DMS153 treated with DMSO at 0.1 percent for 48 hours (cell line): ENCODE results near the gene RHEB.

Source experiments
- DNase-seq: peaks from one replicate; lab custom pipeline; 2025; ENCODE audit not compliant: unreplicated experiment; lab: John Stamatoyannopoulos, UW

The RHEB gene

DNA sequence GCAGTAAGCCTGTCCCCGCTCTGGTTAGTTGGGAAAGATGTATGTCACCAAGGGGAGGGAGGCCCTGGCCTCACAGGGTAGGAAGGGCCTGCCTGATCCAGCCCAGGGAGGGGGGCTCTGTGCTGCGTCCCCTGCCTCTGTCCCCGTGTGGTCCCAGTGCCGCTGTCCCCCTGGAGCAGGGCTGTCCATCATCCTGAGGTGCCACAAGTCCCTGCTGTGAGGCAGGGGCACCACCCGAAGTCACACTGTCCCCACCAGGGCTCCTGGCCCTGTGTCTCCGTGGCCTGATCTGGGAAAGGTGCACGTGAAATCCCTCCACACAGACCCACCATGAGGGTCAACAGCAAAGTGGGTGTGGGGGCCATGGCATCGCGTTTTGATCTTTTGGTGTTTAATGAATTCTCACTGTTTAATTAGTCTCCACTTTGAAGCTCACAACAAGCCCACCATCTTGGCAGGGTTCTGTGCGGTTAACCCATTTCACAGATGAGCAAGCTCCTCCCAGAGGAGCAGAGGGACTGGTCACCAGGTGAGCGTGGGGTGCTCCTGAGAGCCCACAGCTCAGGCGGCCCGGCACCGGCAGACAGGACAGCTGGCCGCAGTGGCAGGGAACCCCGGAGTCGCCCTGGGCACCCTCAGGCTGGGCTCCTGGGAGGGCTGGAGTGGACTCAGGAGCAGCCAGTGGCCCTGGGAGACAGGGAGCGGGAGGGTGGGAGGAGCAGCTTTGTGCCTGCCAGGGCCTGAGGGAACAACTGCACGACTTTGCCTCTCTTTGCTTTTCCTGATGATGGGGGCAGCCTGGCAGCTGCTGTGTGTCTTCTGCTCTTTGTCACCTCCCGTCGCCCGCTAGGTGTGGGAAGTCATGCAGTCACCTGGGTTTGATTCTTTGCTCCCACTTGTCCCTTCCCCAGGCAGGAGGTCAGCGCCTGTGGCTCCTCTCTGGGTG, 67.8 kb downstream of the RHEB start:
- DNase-seq: no peak

DNA sequence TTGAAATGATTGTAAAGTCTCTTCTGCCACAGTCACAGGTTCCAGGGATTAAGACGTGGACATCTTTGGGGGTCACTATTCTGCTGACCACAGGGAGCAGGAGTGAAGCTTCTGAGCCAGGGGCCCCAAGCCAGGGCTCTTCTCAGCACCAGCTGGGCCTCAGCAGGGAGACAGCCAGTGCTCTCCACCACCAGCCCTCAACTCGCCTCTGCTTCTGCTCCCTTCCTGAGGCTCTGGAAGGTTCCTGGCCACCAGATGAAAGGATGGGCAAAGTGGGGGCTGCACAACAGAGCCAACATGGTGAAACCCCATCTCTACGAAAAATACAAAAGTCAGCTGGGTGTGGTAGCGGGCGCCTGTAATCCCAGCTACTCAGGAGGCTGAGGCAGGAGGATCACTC, 68.5 kb downstream of the RHEB start:
- no peak for DNase-seq

DNA sequence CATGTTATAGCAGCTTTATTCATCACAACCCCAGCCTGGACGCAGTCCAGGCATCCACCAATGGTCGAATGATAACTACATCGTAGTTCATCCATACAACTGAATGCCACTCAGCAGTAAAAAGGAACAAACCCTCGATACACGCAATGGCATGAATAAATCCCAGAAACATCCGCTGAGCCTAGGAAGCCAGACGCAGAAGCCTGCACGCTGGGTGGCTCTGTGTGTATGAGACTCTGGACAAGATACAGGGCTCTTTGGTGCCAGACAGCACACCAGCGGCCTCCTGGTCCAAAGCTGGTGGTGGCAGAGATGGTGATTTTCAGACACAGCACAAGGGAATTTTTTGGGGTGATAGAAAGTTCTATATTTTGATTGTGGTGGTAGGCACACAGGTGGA, 69.7 kb downstream of the RHEB start:
- DNase-seq: no peak

DNA sequence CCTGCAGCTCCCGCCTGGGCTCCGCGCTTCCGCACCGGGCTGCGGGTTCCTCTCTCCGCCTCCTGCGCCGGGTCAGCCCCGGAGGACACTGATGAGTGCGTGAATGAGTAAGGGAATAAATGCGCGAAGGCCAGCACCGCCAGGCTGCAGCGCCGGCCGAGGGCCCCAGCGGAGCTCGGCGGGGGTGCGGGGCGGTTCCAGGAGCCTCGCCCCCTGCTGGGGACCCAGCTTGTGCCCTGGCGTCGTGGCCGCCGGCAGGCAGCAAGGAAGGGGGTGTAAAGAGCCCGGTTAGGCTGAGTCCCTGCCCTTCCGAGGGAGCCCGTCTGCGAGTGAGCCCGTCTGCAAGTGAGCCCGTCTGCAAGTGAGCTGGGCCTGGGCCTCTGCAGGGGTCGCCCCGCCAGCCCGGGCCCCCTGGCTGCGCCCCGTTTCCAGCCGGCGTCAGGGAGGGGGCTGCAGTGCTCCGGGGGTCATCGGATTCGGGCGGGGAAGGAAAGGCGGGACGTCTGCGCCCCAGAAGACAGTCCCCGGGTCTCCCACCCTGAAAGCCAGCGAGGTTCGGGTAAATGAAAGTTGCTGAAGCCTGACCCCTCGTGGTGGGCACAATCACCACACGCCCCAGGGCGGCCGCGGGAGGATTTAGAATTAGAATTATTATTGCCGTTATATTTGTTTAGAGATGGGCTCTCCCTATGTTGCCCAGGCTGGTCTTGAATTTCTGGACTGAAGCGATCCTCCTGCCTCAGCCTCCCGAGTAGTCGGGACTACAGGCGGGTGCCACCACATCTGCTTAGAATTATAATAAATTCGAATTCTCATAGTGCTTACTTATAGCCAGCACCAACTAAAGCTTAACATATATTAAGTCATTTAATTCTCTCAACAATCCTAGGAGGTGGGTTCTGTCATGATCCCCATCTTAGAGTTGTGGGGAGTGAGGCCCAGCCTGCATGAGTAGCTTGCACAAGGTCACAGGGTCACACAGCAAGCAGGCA, 71.1 kb downstream of the RHEB start:
- no peak for DNase-seq

DNA sequence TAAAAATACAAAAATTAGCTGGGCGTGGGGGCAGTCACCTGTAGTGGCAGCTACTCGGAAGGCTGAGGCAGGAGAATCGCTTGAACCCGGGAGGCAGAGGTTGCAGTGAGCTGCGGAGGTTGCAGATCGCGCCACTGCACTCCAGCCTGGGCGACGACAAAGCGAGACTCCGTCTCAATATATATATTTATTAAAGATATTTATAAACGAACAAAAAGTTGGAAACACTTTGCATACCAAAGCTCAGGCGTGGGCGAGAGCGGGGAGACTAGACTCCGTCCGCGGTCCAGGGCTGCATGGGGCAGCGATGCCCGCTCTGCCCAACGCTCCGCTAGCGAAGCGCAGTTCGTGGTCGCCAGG, 71.8 kb downstream of the RHEB start:
- no peak for DNase-seq

DNA sequence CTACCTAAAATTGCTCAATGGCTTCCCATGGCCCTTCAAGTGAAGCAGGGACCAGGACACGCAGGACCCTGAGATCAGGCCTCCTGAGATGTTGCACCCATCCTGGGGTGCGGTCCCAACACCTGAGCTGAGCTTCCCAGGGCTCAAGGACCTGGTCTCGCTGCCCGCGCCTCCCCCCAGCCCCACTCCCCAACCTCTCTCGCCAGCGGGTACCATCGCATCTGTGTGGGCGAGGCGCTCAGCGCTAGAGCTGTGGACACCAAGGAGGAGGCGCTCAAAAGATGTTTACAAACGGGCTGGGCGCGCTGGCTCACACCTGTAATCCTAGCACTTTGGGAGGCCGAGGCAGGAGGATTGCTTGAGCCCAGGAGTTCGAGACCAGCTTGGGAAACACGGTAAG, 72.4 kb downstream of the RHEB start:
- DNase-seq: no peak

DNA sequence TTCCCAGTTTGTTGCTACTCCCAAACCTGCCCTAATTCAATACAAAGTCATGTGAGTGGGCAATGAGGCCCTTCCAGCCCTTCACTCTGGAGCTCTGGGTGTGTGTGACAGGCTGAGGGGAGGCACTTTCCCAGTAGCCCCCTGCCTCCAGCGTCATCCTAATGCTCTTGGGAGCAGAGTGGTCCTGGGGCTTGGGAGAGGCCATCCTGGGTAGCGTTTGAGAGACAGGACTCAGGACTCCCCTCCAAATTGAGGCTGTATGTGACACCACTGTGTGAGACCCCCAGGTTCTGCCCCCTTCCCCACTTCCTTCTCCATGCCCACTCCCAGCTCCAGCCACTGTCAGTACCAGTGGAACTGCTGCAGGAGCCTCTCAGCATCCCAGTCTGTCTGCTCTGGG, 73.3 kb downstream of the RHEB start:
- no peak for DNase-seq

DNA sequence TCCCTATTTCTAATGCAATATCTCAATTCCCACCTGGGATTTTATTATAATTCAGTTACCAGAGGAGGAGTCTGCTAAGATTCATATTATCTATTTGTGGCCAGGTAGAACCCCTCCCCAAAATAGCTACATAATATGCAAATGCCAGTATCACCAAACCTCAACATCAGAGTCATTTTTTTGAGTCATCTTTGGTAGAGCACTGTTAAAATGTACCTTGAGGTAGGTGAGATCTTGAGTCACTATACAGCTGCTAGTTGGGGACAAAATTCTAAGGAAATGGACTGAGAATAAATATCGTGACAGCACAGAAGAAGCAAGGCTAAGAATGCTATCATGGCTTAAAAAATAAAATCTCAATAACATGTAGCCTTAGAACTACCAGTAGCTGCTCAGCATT, 75.1 kb downstream of the RHEB start:
- no peak for DNase-seq

DNA sequence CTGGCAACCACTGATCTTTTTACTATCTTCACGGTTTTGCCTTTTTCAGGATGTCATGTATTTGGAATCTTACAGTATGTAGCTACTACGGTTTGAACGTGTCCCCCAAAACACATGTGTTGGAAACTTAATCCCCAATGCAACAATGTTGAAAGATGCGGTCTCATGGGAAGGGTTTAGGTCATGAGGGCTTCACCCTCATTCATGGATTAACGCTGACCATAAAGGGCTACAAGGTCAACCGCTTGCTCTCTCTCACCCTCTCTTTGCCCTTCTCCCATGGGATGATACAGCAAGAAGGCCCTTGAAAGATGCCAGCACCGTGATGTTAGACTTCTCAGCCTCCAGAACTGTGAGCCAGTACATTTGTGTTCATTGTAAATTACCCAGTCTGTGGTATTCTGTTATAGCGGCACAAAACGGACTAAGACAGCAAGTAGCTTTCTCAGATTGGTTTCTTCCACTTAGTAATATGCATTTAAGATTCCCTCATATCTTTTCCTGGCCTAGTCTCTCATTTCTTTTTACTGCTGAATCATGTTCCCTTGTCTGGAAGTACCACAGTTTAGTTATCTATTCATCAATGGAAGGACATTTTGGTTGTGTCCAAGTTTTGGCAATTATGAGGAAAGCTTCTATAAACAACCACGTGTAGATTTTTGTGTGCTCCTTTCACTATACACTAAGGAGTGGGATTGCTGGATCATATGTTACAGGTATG, 76.8 kb downstream of the RHEB start:
- no peak for DNase-seq

DNA sequence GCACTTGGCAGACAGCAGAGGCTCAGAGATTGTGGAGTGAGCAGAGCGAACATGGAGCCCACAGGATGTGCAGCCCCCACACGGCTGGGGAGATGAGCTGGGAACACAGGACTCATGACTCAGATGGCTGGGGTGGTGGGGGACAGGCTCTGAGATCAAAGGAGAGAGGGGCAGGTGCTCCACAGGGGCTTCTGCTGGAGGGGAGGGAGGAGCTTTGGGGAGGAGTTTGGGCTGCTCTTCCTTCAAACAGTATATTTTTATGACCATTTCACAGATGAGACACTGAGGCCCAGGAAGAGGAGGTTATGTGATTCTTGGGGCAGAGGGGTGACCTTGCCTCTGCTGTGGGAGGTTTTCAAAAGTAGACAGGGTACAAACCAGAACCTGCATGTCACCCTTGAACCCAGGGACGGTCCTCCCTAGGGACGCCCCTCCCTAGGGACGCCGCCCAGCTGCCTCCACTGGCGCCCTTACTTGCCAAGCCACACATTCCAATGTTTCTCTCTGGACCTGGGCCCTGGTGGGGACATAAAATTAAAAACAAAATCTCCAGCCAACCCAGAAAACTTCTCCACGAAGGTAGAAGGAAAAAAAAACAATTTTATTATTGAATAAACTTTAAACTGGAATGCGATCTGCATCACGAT, 78.8 kb downstream of the RHEB start:
- DNase-seq: no peak

DNA sequence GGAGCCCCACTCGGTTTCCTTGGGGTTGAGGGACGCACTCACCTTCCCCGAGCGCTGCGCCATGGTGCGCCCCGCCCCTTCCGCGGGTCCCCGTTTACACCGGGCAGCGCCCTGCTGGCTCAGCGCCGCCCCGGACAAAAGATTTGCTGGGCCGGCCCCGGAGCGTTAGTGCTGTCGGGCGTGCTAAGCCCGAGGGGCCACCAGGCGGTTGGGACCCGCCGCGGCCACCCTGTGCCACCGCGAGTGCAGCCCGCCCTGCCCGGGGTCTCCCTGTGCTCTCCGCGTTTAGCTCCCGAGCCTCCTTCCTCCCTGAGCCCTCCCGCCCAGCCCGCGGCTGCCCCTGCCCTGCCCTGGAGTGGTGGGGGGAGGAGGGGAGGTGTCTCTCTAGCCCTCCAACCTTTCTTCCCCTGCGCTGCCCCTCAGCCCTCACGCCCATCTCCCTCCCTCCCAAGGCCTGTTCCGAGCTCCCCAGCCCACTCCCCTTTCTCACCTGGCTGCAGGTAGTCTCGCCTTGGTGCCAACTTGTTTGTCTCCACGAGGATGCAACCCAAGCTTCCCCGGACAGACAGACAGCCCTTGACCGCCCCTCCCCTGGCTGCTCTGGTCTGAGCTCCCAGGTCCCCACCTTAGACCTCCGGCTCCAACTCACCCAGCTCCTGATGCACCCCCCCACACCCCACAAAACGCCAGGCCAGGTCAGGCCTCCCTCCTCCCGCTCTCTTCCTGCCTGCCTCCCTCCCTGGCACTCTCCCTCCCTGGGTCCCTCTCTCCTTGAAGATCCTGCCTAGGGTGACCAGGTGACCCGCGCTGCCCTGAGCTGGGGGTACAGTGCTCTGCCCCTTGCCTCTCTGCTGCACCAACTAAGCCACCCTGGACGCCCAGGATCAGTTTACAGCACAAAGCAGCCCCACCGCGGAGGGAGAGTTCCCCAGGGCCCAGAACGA, 79.6 kb downstream of the RHEB start, which contains the start of gene CRYGN:
TSS of gene CRYGN (minus strand) at position 287 of the 944 bp plus-strand sequence. CDS start at position 63, 224 bp downstream.
- DNase-seq: no peak

DNA sequence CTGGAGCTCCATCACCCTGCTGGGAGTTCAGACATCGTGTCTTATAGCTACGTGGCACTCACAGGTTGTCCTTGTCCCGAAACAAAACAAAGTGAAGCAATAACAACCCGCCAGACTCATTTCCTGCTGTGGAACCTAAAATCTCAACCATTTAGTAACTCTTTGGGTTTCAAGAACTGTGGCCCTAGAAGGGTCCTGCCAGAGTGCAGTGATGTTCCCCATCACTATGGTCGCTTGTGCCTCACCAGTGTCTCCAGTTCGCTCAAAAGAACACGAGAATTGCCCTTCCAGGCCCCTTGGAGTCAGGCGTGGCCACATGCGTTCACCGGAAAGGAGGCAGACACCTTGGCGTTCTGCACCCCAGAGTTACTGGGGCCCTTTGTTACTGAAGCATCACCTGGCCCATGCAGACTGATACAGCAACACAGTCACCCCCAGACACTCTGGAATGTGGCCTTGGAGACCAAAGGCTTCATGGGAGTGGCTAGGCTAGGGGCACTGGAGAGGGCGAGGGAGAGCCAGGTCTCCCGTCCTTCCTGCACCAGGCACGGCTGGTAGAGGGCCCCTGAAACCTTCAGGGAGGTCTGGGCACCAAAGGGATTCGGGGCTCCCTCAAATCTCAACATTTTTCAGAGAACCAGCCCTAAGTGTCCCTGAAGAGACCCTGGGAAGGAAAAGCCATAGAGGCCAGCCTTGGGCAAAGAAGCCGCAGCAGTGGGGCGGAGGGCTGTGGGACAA, 80.7 kb downstream of the RHEB start:
- DNase-seq: no peak

DNA sequence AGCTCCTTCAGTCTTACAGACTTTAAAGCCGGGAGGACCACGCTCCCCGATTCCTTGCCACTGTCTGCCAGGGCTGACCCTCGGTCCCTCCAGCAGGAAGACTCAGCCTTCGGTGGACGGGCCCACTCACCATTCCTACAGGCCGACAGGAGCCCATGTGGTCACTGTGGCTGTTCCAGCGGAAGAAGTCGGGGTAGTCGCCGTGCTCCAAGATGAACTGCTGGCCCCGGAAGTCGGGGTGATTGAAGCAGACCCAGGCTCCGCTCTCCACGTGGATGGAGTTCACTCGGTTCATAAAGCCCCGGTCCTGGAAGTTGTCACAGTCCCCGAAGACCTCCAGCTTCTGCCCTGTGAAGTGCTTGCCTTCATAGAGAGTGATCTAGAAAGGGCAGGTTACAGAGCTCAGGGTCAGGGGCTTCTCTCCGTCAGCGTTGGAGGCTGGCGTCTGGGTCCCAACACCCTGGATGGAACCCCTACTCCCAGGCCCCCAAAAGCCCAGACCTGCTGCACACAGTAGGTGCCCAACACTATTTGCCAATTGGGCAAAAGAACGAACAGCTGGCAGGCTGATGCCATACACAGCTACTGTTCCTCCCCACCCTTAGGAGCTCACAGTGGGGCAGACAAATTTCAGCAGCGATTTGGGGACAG, 81.7 kb downstream of the RHEB start:
- no peak for DNase-seq

DNA sequence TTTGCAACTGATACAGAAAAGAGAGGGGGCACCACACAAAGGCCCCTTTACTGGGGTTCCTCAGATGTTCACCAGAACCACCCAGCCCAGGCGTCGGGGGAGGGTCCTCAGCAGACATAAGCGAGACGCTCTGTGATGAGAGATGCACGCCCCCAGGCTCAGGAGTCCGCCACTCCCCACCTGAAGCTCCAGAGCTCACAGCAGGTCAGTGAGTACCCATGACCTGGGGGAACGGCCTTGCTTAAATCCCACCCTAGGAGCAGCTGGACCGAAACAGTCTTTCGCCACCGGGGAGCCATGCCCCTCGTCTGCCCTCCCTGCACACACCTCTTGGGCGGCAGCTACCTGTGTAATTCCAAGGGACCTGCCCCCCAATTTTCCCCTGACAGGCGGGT, 82.5 kb downstream of the RHEB start:
- no peak for DNase-seq

DNA sequence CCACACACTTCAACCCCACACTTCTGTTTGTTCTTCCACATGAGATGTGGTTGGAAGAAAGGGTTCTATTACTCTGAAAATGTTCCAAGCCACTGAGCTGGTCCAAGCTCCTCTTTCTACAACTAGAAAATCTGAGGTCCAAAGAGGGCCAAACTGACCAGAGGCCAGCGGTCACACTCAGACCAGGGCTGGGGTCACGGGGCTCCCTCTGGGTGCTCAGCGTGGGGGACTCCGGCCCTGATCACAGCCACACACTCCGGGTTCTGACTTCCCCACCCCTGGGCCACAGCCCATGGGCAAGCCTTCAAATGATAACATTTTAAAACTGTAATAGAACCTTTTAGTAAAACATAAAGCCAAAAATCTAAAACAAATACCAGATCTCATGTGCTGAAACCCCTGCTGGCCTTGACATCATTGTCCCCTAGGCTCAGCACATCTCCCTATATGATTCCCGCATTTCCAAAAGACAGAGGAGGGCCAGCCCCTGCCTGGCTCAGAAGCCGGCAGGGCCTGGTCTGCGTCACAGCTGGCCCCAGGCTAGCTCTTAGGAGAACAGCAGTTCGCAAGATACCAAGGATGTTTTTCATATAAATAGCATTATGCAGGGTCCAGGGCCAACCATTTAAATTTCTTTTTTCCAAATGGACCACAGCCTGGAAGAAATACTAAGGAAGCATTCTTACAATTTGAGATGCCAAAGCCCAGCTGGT, 83.1 kb downstream of the RHEB start:
- DNase-seq: no peak

DNA sequence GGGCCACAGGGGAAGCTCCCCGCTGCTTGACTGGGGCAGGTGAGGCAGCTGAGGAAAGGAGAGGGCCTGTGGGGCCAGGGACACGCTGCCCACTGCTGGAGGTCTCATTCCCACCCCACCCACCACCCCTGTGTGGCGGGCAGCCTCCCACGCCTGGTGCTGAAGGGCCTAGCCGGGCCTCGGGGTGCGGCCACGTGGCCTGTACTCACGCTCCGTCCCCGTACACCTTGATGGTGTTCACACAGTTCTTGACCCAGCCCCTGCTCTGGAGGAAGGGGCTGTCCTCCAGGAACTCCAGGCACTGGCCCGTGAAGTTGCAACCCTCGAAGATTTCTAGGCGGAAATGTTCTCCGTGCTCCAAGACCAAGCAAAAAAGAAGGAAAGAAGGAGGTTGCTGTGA, 83.7 kb downstream of the RHEB start:
- no peak for DNase-seq

DNA sequence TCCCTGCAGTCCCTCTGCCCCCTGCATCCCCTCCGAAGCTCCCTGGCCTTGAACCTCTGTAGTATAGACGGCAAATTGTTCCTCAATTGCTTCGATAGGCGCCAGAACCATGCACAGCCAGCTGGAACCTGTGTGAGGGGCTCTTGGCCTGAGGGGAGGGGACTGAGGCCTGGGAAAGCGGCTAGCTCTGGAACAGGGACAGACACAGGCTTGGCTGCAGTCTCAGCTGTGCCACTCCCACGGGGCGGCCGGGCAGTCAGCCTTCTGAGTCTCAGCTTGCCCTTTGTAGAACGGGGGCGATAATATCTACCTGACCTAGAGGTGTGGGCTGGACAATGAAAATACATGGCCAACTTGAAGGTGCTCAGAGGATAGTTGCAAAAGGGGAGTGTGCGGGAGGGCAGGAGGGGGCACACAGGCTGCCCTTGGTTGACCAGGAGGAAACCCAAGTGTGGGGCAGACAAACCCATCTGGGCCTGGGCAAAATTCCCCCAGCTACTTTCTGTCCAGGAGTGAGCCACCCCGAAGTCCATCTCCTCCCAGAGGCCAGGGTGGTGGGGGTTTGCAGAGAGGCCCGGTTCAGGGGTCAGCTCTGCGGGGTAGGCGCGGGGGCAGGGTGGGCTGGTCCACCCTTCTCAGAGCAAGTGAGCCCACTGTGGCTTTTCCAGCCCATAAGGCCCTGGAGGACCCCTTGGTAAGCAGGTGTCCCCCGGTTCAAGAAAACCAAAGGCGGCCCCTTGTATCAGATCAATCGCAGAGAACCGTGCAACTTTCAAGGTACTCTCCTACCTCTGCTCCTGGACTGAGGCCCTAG, 84.4 kb downstream of the RHEB start:
- DNase-seq: no peak
